ENCODE measurements around the gene UBA6. TPM values are rescaled to one million over a fixed set of nuclear protein-coding genes. Genes with fewer than 3 reads are reported as not detected.
"Not testable (repeated sequence)": the region's sequence is repeated elsewhere in the genome, so short reads cannot be mapped to it uniquely, and the experiment has no call there.

Gene UBA6
- total RNA-seq, 1 donor from 2014 or later = 5.1 TPM

GRCh38 chr4:67713529-67714247 lies 12.7 kb upstream of the UBA6 start:
- intact Hi-C loops (cut with DNase I) = no loop called here
- peaks cover 0 to 3% of the 10 kb centered on the region in 2 donors for H3K36me3 ChIP-seq
- no peaks in the 10 kb centered on the region for H3K4me1 ChIP-seq
- H3K27ac ChIP-seq = no peak overlapping the region
- no peaks in the 10 kb centered on the region for H3K9me3 ChIP-seq
- no peak overlapping the region for H3K4me3 ChIP-seq
- DNase-seq (ENCODE audit: low spot score in 2 of 2) = no peak
- H3K27me3 ChIP-seq = no peaks in the 10 kb centered on the region
- TF ChIP-seq, protein P1, sequence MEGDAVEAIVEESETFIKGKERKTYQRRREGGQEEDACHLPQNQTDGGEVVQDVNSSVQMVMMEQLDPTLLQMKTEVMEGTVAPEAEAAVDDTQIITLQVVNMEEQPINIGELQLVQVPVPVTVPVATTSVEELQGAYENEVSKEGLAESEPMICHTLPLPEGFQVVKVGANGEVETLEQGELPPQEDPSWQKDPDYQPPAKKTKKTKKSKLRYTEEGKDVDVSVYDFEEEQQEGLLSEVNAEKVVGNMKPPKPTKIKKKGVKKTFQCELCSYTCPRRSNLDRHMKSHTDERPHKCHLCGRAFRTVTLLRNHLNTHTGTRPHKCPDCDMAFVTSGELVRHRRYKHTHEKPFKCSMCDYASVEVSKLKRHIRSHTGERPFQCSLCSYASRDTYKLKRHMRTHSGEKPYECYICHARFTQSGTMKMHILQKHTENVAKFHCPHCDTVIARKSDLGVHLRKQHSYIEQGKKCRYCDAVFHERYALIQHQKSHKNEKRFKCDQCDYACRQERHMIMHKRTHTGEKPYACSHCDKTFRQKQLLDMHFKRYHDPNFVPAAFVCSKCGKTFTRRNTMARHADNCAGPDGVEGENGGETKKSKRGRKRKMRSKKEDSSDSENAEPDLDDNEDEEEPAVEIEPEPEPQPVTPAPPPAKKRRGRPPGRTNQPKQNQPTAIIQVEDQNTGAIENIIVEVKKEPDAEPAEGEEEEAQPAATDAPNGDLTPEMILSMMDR (IDR thresholded peaks at IDR 0.05) = no peak

- H3K4me3 ChIP-seq = no peak overlapping the region
- TF ChIP-seq, protein P1 (IDR thresholded peaks at IDR 0.05) = no peak
- DNase-seq (ENCODE audit: low spot score in 2 of 2) = no peak
These were observed 11.9 kb upstream of the UBA6 start for GRCh38 chr4:67712650-67713528.

GRCh38 chr4:67712000-67712625 lies 11.2 kb upstream of the UBA6 start:
- Histone ChIP-seq H3K27ac (no peak overlapping the region), H3K36me3 (peaks cover 0 to 3% of the 10 kb centered on the region in 2 donors), H3K4me1 (no peaks in the 10 kb centered on the region), H3K4me3 (no peak overlapping the region), H3K9me3 (no peaks in the 10 kb centered on the region), H3K27me3 (no peaks in the 10 kb centered on the region)
- intact Hi-C loops (cut with DNase I) = no loop called here
- DNase-seq (ENCODE audit: low spot score in 2 of 2) = no peak
- TF ChIP-seq, protein P1 (IDR thresholded peaks at IDR 0.05) = no peak

More at GRCh38 chr4:67712650-67713528, 11.9 kb upstream of the UBA6 start:
- H3K27ac ChIP-seq = no peak overlapping the region
- H3K4me1 ChIP-seq = no peaks in the 10 kb centered on the region
- intact Hi-C loops (cut with DNase I) = no loop called here
- H3K27me3 ChIP-seq = no peaks in the 10 kb centered on the region
- peaks cover 0 to 3% of the 10 kb centered on the region in 2 donors for H3K36me3 ChIP-seq
- H3K9me3 ChIP-seq = no peaks in the 10 kb centered on the region

DNA sequence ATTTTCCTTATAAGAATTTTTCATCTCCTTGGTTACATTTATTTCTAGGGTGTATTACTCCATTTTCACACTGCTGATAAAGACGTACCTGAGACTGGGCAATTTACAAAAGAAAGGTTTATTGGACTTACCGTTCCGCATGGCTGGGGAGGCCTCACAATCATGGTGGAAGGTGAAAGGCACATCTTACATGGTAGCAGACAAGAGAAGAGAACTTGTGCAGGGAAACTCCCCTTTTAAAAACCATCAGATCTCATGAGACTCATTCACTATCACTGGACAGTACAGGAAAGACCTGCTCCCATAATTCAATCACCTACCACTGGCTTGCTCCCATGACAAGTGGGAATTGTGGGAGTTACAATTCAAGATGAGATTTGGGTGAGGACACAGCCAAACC lies 5.7 kb upstream of the UBA6 start:
- H3K36me3 ChIP-seq; H3K4me1 ChIP-seq; H3K27ac ChIP-seq; H3K4me3 ChIP-seq; DNase-seq (ENCODE audit: low spot score in 2 of 2); H3K27me3 ChIP-seq; H3K9me3 ChIP-seq: not testable (repeated sequence)
- intact Hi-C loops (cut with DNase I) = loop anchor here (10.0 kb wide), 1 partner anchor 668 kb away; no protein-coding TSS in a partner anchor

GRCh38 chr4:67704843-67705242 lies 3.9 kb upstream of the UBA6 start:
- no peaks in the 10 kb centered on the region for H3K27me3 ChIP-seq
- H3K4me3 ChIP-seq = no peak overlapping the region
- DNase-seq (ENCODE audit: low spot score in 2 of 2) = no peak
- intact Hi-C loops (cut with DNase I) = loop anchor here (5.0 to 10.0 kb wide), 2 partner anchors 42 to 670 kb away; no protein-coding TSS in a partner anchor
- H3K27ac ChIP-seq = no peak overlapping the region
- TF ChIP-seq, protein P1 (IDR thresholded peaks at IDR 0.05) = no peak
- no peaks in the 10 kb centered on the region for H3K9me3 ChIP-seq
- H3K36me3 ChIP-seq = no peaks in the 10 kb centered on the region
- H3K4me1 ChIP-seq = peaks cover 0 to 3% of the 10 kb centered on the region in 2 donors
